Breast epithelium (tissue), 4 donors: ENCODE data around the gene CPNE9. TPM values are rescaled to one million over a fixed set of nuclear protein-coding genes. Genes with fewer than 3 reads are reported as not detected.

Source experiments
- DNase-seq, 2 donors: peaks; one replicate each; pipeline ENCODE4 v3.0.0-alpha.2; 2019; ENCODE audit warnings: low spot score in 2 of 2
- H3K27ac ChIP-seq, 2 donors: fragments of 200-600 bp; sonication (generic) in 1 of 2; one replicate each; pipeline ENCODE4 v1.5.1; 2016 to 2019; ENCODE audit warnings: mild to moderate bottlenecking in 1 of 2
- H3K27me3 ChIP-seq, 2 donors: fragments of 200-600 bp; sonication (generic) in 1 of 2; one replicate each; pipeline versions ENCODE4 v1.5.1 to v1.6.0; 2017 to 2019; ENCODE audit warnings: control low read depth in 1 of 2, mild to moderate bottlenecking in 1 of 2
- H3K36me3 ChIP-seq: fragments of 200-600 bp; one replicate; pipeline ENCODE4 v1.5.1; 2019
- H3K4me1 ChIP-seq, 2 donors: fragments of 200-600 bp; sonication (generic); one replicate each; pipeline ENCODE4 v1.5.1; 2016 to 2019; ENCODE audit warnings: control low read depth in 1 of 2
- H3K4me3 ChIP-seq, 3 donors: fragments of 200-600 bp; sonication (generic); 1 replicate in 2 of 3; 2 replicates in 1 of 3; pipeline ENCODE4 v1.5.1; 2016 to 2019; ENCODE audit warnings: mild to moderate bottlenecking in 3 of 3, moderate library complexity in 2 of 3
- H3K9me3 ChIP-seq, 2 donors: fragments of 200-600 bp; sonication (generic) in 1 of 2; one replicate each; pipeline ENCODE4 v1.5.1; 2016 to 2019; ENCODE audit warnings: control low read depth in 1 of 2
- POLR2A ChIP-seq: fragments of 450-650 bp; IDR thresholded peaks from one replicate; pipeline ENCODE4 v1.6.1; 2016; ENCODE audit warnings: antibody characterized with exemption, mild to moderate bottlenecking, moderate library complexity
- POLR2AphosphoS5 ChIP-seq, 3 donors: sonication (generic); formaldehyde crosslinking; IDR thresholded peaks; one replicate each; pipeline ENCODE4 v1.6.1; 2017; ENCODE audit warnings: antibody characterized with exemption in 3 of 3
- intact Hi-C: fragments of 100-400 bp; cut with DNase I; formaldehyde crosslinking; loops from one replicate; pipeline ENCODE4 v1.15.1; 2023; ENCODE audit warnings: low total_unique reads
- total RNA-seq, 3 donors: library from RNA; depleted of rRNA; stranded (reverse); fragments of >200 nt; gene quantifications; one replicate each; pipeline ENCODE4 v1.1.0, GENCODE V29; 2016
- TF ChIP-seq, protein P1 (sequence below), 3 donors: fragments of 450-650 bp; IDR thresholded peaks; one replicate each; pipeline ENCODE4 v1.5.1; 2016 to 2017; ENCODE audit warnings: antibody characterized with exemption in 3 of 3, mild to moderate bottlenecking in 3 of 3, moderate library complexity in 3 of 3

Gene CPNE9
- total RNA-seq, 3 donors from 2014 or later, result not detected

DNA sequence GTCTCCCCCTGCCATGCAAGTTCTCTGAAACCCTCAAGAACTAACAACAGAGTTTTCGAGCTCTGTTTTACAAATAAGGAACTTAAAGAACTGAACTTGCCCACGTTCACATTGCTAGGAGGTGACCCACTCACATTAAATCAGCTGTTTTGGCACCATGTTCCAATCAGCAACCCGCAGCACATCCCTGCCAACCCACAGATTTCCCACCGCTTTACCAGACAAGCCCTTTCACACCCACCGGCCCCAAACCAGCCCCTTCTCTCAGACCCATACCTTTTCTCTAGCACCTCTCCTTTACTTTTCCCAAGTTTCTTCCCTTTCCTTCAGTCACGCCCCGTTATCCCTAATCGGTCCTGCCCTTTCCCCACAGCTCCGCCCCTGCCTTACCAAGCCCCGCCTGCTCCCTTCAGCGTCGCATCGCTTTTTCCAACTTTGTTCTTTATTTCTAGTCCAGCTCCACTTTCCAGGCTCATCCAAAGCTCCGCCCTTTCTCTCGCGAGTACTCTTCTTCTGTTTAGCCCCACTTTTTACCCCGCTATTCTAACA lies 27.1 kb downstream of the CPNE9 start:
- Histone ChIP-seq H3K36me3 (no peaks in the 10 kb centered on the region), H3K27me3 (no peaks in the 10 kb centered on the region), H3K4me3 (peak overlapping the region; percentile 74 to 100 (median 99)), H3K27ac (peak overlapping the region; percentile 97 to 98), H3K4me1 (peaks cover 8 to 20% of the 10 kb centered on the region in 2 donors), H3K9me3 (no peaks in the 10 kb centered on the region)
- intact Hi-C loops, result no loop called here
- no peak for DNase-seq
- no peak for TF ChIP-seq POLR2AphosphoS5 (IDR thresholded peaks at IDR 0.05)
- TF ChIP-seq, protein P1, sequence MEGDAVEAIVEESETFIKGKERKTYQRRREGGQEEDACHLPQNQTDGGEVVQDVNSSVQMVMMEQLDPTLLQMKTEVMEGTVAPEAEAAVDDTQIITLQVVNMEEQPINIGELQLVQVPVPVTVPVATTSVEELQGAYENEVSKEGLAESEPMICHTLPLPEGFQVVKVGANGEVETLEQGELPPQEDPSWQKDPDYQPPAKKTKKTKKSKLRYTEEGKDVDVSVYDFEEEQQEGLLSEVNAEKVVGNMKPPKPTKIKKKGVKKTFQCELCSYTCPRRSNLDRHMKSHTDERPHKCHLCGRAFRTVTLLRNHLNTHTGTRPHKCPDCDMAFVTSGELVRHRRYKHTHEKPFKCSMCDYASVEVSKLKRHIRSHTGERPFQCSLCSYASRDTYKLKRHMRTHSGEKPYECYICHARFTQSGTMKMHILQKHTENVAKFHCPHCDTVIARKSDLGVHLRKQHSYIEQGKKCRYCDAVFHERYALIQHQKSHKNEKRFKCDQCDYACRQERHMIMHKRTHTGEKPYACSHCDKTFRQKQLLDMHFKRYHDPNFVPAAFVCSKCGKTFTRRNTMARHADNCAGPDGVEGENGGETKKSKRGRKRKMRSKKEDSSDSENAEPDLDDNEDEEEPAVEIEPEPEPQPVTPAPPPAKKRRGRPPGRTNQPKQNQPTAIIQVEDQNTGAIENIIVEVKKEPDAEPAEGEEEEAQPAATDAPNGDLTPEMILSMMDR (IDR thresholded peaks at IDR 0.05), result no peak
- TF ChIP-seq POLR2A, result no peak

GRCh38 chr3:9731206-9732079 lies 27.8 kb downstream of the CPNE9 start, which contains the start of gene BRPF1:
Gene BRPF1 (plus strand): TSS chr3:9731735. CDS start chr3:9734141, 2,406 bp downstream.
- intact Hi-C loops, result no loop called here
- peaks cover 8 to 20% of the 10 kb centered on the region in 2 donors for H3K4me1 ChIP-seq
- H3K36me3 ChIP-seq, result no peaks in the 10 kb centered on the region
- DNase-seq, result peak; percentile 99 to 100
- H3K27me3 ChIP-seq, result no peaks in the 10 kb centered on the region
- TF ChIP-seq POLR2A (no peak), POLR2AphosphoS5 (IDR thresholded peaks at IDR 0.05) (peak; percentile 36 to 81 (median 64))
- TF ChIP-seq, protein P1 (IDR thresholded peaks at IDR 0.05), result peak in 1 of 3 donors; percentile 25
- peak within 1 kb of the TSS; percentile 74 to 100 (median 99) for H3K4me3 ChIP-seq
- peak within 1 kb of the TSS; percentile 97 to 98 for H3K27ac ChIP-seq
- H3K9me3 ChIP-seq, result no peaks in the 10 kb centered on the region

DNA sequence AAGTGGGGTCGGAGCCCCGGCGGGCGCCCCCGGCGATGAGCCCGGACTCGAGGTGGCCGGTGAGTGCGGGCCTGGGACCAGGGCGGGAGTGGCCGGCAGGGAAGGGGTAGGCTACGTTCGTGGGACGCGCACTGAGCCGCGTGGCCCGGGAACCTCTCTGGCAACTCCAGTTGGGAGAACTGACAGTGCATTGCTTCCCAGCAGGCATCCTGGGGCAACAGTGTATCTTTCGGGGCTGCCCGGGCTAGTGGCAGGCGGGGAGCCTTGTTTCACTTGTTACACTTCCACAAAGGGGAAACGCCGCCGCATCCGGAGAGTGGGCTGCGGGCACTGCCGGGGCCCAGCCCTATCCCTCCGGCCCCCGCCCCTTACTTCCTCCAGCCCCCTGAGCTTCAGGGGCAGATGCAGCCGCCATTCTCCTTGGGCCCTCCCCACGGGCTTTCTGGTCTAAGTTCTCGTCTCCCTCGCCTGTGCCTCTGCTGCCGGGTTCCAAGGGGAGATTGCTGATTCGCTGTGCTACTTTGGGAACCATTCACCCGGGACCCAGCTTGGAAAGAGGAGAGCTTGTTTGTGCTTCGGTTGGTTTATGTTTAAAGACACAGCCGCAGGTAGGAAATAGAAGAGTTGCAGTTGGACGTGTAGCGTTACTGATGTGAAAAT lies 28.6 kb downstream of the CPNE9 start:
- Histone ChIP-seq H3K4me3 (peak overlapping the region; percentile 74 to 100 (median 99)), H3K27me3 (no peaks in the 10 kb centered on the region), H3K9me3 (no peaks in the 10 kb centered on the region), H3K4me1 (peaks cover 8 to 20% of the 10 kb centered on the region in 2 donors), H3K36me3 (no peaks in the 10 kb centered on the region), H3K27ac (peak overlapping the region; percentile 97 to 98)
- no peak for DNase-seq
- intact Hi-C loops, result no loop called here
- no peak for TF ChIP-seq POLR2AphosphoS5 (IDR thresholded peaks at IDR 0.05)
- TF ChIP-seq, protein P1 (IDR thresholded peaks at IDR 0.05), result no peak
- TF ChIP-seq POLR2A, result no peak

DNA sequence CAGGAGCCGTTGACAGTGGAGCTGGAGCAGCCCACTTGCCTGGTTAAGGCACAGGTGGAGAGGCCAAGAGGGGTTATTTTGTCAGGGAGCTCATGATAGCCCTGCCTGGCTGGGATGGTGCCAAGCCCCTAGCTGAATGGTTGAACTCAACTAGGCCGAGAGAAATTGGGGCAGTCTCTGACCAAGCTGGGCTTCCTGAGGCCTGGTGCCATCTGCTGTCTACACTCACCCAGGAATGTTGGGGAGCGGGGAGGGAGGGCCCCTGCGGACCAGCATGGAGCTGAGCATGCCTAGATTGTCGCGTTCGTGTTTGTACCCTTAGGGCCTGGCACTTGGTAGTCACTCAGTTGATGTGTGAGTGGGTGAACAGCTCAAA lies 29.1 kb downstream of the CPNE9 start:
- H3K27ac ChIP-seq, result peak overlapping the region; percentile 45 to 98
- TF ChIP-seq POLR2A (no peak), POLR2AphosphoS5 (IDR thresholded peaks at IDR 0.05) (no peak)
- TF ChIP-seq, protein P1 (IDR thresholded peaks at IDR 0.05), result no peak
- no peaks in the 10 kb centered on the region for H3K36me3 ChIP-seq
- H3K4me3 ChIP-seq, result peak overlapping the region; percentile 74 to 100 (median 99)
- H3K9me3 ChIP-seq, result no peaks in the 10 kb centered on the region
- peak in 1 of 2 donors; percentile 31 for DNase-seq
- no peaks in the 10 kb centered on the region for H3K27me3 ChIP-seq
- peaks cover 8 to 20% of the 10 kb centered on the region in 2 donors for H3K4me1 ChIP-seq
- intact Hi-C loops, result no loop called here
